HCT116 (cell line): ENCODE results near the gene ARMC12. TPM values are rescaled to one million over a fixed set of nuclear protein-coding genes. Genes with fewer than 3 reads are reported as not detected.

ENCODE experiments used
- ATAC-seq: fragments of 200-7000 bp; cut with Tn5 transposase; 2 replicates; pipeline ENCODE4 v1.9.1; 2020; ENCODE audit warnings: mild to moderate bottlenecking, moderate library complexity
- BruUV-seq: library from RNA; stranded (reverse); fragments of 400-500 nt; replicated peaks from 2 replicates; lab custom pipeline; 2021; lab: Mats Ljungman, UMichigan
- CTCF ChIA-PET: fragments of 300-600 bp; sonication (Branson Sonifier 250); formaldehyde crosslinking; loops from one replicate; lab custom pipeline; 2021; ENCODE audit warnings: antibody characterized with exemption; lab: Charles Lee
- POLR2A ChIA-PET: fragments of 300-600, 350-600 bp; sonication (Branson Sonifier 250); formaldehyde crosslinking; loops from one replicate; lab custom pipeline; 2021; ENCODE audit warnings: antibody characterized with exemption; lab: Charles Lee
- RAD21 ChIA-PET, 2 experiments: fragments of 300-600 bp; sonication (Branson Sonifier 250); formaldehyde crosslinking; loops; one replicate each; lab custom pipeline; 2023; ENCODE audit warnings: low total read pairs in 2 of 2; ENCODE audit not compliant: uncharacterized antibody in 2 of 2, unreplicated experiment in 2 of 2, low non-redundant PET in 1 of 2; lab: Charles Lee
- DNase-seq: peaks from one replicate; pipeline ENCODE4 v3.0.0-alpha.2; 2010; ENCODE audit warnings: low read depth, low spot score
- H2AFZ ChIP-seq: fragments of 200-600 bp; shearing (Covaris generic), sonication (generic); 2 replicates; pipeline ENCODE4 v1.6.1; 2017; ENCODE audit warnings: low read depth, mixed run types, mixed read lengths, antibody characterized with exemption, low read length; ENCODE audit not compliant: poor library complexity, severe bottlenecking
- H3K27ac ChIP-seq: 2 replicates; pipeline ENCODE4 v1.5.1; 2012; ENCODE audit warnings: low read depth, low read length
- H3K27me3 ChIP-seq: fragments of 200-600 bp; sonication (generic); 2 replicates; pipeline ENCODE4 v1.6.1; 2016; ENCODE audit warnings: mixed run types, low read length, mixed read lengths; ENCODE audit not compliant: insufficient read depth
- H3K36me3 ChIP-seq, 2 experiments: fragments of 200-500 bp in 1 of 2; fragments of 200-600 bp in 1 of 2; sonication (Bioruptor generic) in 1 of 2; sonication (generic) in 1 of 2; 2 replicates each; pipeline versions ENCODE4 v1.5.1 to v1.6.1; 2014 to 2016; ENCODE audit warnings: low read length in 2 of 2, inconsistent platforms in 1 of 2, mixed read lengths in 1 of 2, mixed run types in 1 of 2; ENCODE audit not compliant: insufficient read depth in 2 of 2, control insufficient read depth in 1 of 2
- H3K4me1 ChIP-seq, 2 experiments: fragments of 200-600 bp in 1 of 2; sonication (generic) in 1 of 2; 2 replicates each; pipeline versions ENCODE4 v1.5.1 to v1.6.1; 2012 to 2017; ENCODE audit warnings: low read length in 2 of 2, inconsistent platforms in 1 of 2, mild to moderate bottlenecking in 1 of 2, mixed read lengths in 1 of 2, mixed run types in 1 of 2, moderate library complexity in 1 of 2; ENCODE audit not compliant: insufficient read depth in 2 of 2, control insufficient read depth in 1 of 2
- H3K4me2 ChIP-seq: fragments of 200-600 bp; sonication (generic); 2 replicates; pipeline ENCODE4 v1.6.1; 2017; ENCODE audit warnings: mixed run types, low read length, mixed read lengths
- H3K4me3 ChIP-seq, 2 experiments: fragments of 200-600 bp in 1 of 2; sonication (generic) in 1 of 2; replicated peaks in 1 of 2; 2 replicates each; pipeline ENCODE4 v1.5.1; 2011 to 2016; ENCODE audit warnings: low read length in 2 of 2, control low read depth in 1 of 2, low read depth in 1 of 2, mild to moderate bottlenecking in 1 of 2, mixed read lengths in 1 of 2, mixed run types in 1 of 2
- H3K79me2 ChIP-seq: fragments of 200-600 bp; sonication (generic); 2 replicates; pipeline ENCODE4 v1.6.1; 2017; ENCODE audit warnings: mild to moderate bottlenecking, mixed run types, low read length, moderate library complexity, mixed read lengths; ENCODE audit not compliant: insufficient read depth
- H3K9ac ChIP-seq: fragments of 200-600 bp; sonication (generic); 2 replicates; pipeline ENCODE4 v1.6.1; 2016; ENCODE audit warnings: low read length, mixed read lengths
- H3K9me2 ChIP-seq: fragments of 200-600 bp; sonication (generic), shearing (Covaris generic); 2 replicates; pipeline ENCODE4 v1.6.1; 2017; ENCODE audit warnings: mixed run types, mild to moderate bottlenecking, moderate library complexity; ENCODE audit not compliant: insufficient read depth
- H3K9me3 ChIP-seq, 2 experiments: fragments of 200-500 bp in 1 of 2; fragments of 200-600 bp in 1 of 2; sonication (Bioruptor generic) in 1 of 2; sonication (generic) in 1 of 2; 2 replicates each; pipeline ENCODE4 v1.6.1; 2014 to 2017; ENCODE audit warnings: low read length in 2 of 2, mixed read lengths in 2 of 2, inconsistent platforms in 1 of 2, low read depth in 1 of 2, mild to moderate bottlenecking in 1 of 2, mixed run types in 1 of 2, moderate library complexity in 1 of 2; ENCODE audit not compliant: control insufficient read depth in 1 of 2, insufficient read depth in 1 of 2
- H4K20me1 ChIP-seq: fragments of 200-600 bp; sonication (generic), shearing (Covaris generic); 2 replicates; pipeline ENCODE4 v1.6.1; 2017; ENCODE audit warnings: mixed run types, mild to moderate bottlenecking, moderate library complexity; ENCODE audit not compliant: insufficient read depth
- CBX3 ChIP-seq: IDR thresholded peaks from 2 replicates; pipeline ENCODE4 v1.6.1; 2012; ENCODE audit warnings: low read depth
- CEBPB ChIP-seq: IDR thresholded peaks from 2 replicates; pipeline ENCODE4 v1.6.1; 2012; ENCODE audit warnings: low read depth
- CTCF ChIP-seq, 3 experiments: fragments of 200-600 bp in 1 of 3; sonication (generic) in 1 of 3; IDR thresholded peaks in 2 of 3; conservative IDR thresholded peaks in 1 of 3; 2 replicates each; pipeline ENCODE4 v1.5.1; 2012 to 2017; ENCODE audit warnings: low read depth in 2 of 3, low read length in 2 of 3, antibody characterized with exemption in 1 of 3, borderline replicate concordance in 1 of 3, control low read depth in 1 of 3, mild to moderate bottlenecking in 1 of 3, mixed read lengths in 1 of 3, mixed run types in 1 of 3, moderate library complexity in 1 of 3; ENCODE audit not compliant: insufficient read depth in 1 of 3
- EGR1 ChIP-seq: IDR thresholded peaks from 2 replicates; pipeline ENCODE4 v1.6.1; 2012; ENCODE audit warnings: low read depth
- ELF1 ChIP-seq: IDR thresholded peaks from 2 replicates; pipeline ENCODE4 v1.6.1; 2012; ENCODE audit warnings: low read depth, borderline replicate concordance
- FOSL1 ChIP-seq: IDR thresholded peaks from 2 replicates; pipeline ENCODE4 v1.6.1; 2012; ENCODE audit warnings: low read depth
- MAX ChIP-seq: IDR thresholded peaks from 2 replicates; pipeline ENCODE4 v1.6.1; 2012
- POLR2A ChIP-seq: IDR thresholded peaks from 2 replicates; pipeline ENCODE4 v1.7.0; 2011; ENCODE audit warnings: borderline replicate concordance; ENCODE audit not compliant: insufficient read depth, insufficient read length; ENCODE audit errors: extremely low read depth
- POLR2AphosphoS5 ChIP-seq: IDR thresholded peaks from 2 replicates; pipeline ENCODE4 v1.6.1; 2011; ENCODE audit warnings: mild to moderate bottlenecking, low read depth, low read length, moderate library complexity
- SIN3A ChIP-seq: IDR thresholded peaks from 2 replicates; pipeline ENCODE4 v1.6.1; 2012; ENCODE audit warnings: low read depth
- SP1 ChIP-seq: IDR thresholded peaks from 2 replicates; pipeline ENCODE4 v1.6.1; 2012; ENCODE audit warnings: low read depth
- YY1 ChIP-seq: IDR thresholded peaks from 2 replicates; pipeline ENCODE4 v1.6.1; 2011; ENCODE audit warnings: low read length, low read depth, moderate library complexity, mild to moderate bottlenecking; ENCODE audit not compliant: insufficient replicate concordance; ENCODE audit errors: extremely low read depth
- ZBTB33 ChIP-seq: IDR thresholded peaks from 2 replicates; pipeline ENCODE4 v1.6.1; 2011; ENCODE audit warnings: mild to moderate bottlenecking, low read length, moderate library complexity; ENCODE audit not compliant: insufficient replicate concordance; ENCODE audit errors: extremely low read depth
- ZFX ChIP-seq: fragments of 450-650 bp; IDR thresholded peaks from 2 replicates; pipeline ENCODE4 v1.6.1; 2017
- intact Hi-C: fragments of 100-400 bp; cut with micrococcal nuclease; formaldehyde crosslinking; loops from 2 replicates; pipeline ENCODE4 v1.10.0; 2022
- total RNA-seq: library from RNA; stranded (reverse); gene quantifications from one replicate; pipeline ENCODE4 v1.2.1, GENCODE V29; 2021; ENCODE audit not compliant: unreplicated experiment
- TF ChIP-seq, protein P1 (sequence below): IDR thresholded peaks from 2 replicates; pipeline ENCODE4 v1.6.1; 2012

Gene ARMC12
- total RNA-seq, 1 experiment from 2014 or later, result 0.79 TPM

DNA sequence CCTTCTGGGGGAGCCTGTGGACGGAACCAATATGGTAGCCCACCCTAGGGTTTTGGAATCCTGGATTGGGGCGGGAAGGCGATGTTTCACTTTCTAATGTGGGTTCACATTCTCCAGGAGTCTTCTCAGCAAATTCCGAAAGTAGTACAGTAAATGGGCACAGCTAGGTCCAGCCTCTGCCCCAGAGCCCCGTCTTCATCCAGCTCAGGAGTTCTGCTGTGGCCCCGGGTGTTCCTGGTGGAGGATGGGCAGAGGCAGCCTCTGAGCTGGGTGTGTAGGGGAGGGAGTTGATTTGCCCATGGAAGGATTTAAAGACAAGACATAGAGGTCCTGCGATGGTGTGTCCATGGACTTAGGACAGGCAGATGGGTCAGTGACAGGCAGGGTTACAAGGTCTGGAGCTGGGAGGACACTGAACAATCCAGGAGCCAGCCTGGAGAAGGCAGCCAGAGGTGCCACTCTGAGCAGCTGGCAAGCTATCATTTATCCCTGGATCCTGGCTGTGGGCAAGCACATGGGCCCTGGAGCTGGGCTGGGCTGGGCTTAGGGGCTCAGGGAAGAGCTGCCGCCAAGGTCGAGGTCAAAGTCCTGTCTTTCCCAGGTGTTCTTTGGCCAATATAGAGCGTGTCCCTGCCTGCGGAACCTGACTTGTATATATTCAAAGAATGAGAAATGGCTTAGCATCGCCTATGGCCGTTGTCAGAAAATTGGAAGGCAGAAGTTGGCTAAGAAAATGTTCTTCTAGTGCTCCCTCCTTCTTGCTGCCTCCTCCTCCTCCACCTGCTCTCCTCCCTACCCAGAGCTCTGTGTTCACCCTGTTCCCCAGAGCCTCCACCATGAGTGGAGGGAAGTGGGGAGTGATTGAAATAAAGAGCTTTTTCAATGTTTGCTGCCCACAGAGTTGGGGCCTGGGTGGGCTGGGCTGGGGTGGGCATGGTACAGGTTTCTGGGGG lies 50.7 kb downstream of the ARMC12 start:
- H2AFZ ChIP-seq, result no peak overlapping the region
- H3K9ac ChIP-seq, result no peak overlapping the region
- intact Hi-C loops, result no loop called here
- H3K4me1 ChIP-seq, result peaks cover 0 to 1% of the 10 kb centered on the region in 2 experiments; a peak in 3 of 4 replicates
- H3K27ac ChIP-seq, result no peak overlapping the region
- RAD21 ChIA-PET, result no interaction called here
- no peaks in the 10 kb centered on the region for H3K79me2 ChIP-seq
- no peak overlapping the region for H3K4me2 ChIP-seq
- no TSS peak for BruUV-seq
- POLR2A ChIA-PET, result interaction anchor here (0.5 kb wide), 1 partner anchor 193 kb away, joined by 3 read pairs; no protein-coding TSS in a partner anchor
- H4K20me1 ChIP-seq, result no peaks in the 10 kb centered on the region
- H3K9me3 ChIP-seq, result no peaks in the 10 kb centered on the region
- no peaks in the 10 kb centered on the region for H3K36me3 ChIP-seq
- TF ChIP-seq MAX (no peak), CBX3 (no peak), YY1 (no peak)
- TF ChIP-seq, all 23 proteins: peak for 0
- ATAC-seq (no peak), DNase-seq (no peak)
- Histone ChIP-seq H3K9me2 (no peaks in the 10 kb centered on the region), H3K27me3 (peaks cover 21% of the 10 kb centered on the region; the same call in 1 of the 2 replicates), H3K4me3 (no peak overlapping the region)
- CTCF ChIA-PET, result interaction anchor here (1.1 kb wide), 1 partner anchor 30 kb away, joined by 3 read pairs; no protein-coding TSS in a partner anchor

DNA sequence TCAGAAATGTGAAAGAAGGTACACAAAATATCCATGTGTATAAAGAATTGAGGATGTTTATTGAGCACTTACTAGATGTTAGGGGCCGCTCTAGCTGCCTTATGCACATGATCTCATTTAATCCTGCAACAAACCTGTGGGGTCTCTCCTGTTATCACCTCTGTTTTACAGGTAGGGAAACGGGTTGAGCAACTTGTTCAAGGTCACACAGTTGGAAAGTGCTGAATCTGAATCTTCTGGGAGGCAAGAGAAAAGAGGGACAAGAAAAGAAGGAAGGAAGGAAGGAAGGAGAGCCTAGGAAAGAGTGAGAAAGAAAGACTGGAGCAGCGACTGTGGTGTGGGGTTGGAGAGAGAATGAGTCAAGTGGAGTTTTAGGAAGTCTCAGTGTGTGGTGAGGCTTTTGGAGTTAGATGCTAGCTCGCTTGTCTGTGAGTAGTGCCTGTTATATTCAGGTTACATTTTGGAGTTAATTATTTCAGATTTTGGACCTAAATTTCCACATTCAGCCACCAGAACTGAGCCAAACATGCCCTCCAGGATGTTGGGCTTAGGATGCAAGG lies 51.7 kb downstream of the ARMC12 start:
- H3K36me3 ChIP-seq, result no peaks in the 10 kb centered on the region
- no peak overlapping the region for H2AFZ ChIP-seq
- no peaks in the 10 kb centered on the region for H4K20me1 ChIP-seq
- DNase-seq, result no peak
- H3K4me2 ChIP-seq, result no peak overlapping the region
- CTCF ChIA-PET, result no interaction called here
- no peaks in the 10 kb centered on the region for H3K9me2 ChIP-seq
- no peak overlapping the region for H3K27ac ChIP-seq
- peaks cover 22% of the 10 kb centered on the region; the same call in 1 of the 2 replicates for H3K27me3 ChIP-seq
- no peaks in the 10 kb centered on the region for H3K4me1 ChIP-seq
- H3K9me3 ChIP-seq, result no peaks in the 10 kb centered on the region
- no peaks in the 10 kb centered on the region for H3K79me2 ChIP-seq
- no TSS peak for BruUV-seq
- RAD21 ChIA-PET, result no interaction called here
- POLR2A ChIA-PET, result no interaction called here
- no peak overlapping the region for H3K4me3 ChIP-seq
- H3K9ac ChIP-seq, result no peak overlapping the region
- no peak for ATAC-seq
- intact Hi-C loops, result no loop called here
- TF ChIP-seq, protein P1, sequence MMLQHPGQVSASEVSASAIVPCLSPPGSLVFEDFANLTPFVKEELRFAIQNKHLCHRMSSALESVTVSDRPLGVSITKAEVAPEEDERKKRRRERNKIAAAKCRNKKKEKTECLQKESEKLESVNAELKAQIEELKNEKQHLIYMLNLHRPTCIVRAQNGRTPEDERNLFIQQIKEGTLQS, result no peak
- no peak for TF ChIP-seq ZFX
- TF ChIP-seq SP1, result no peak
- TF ChIP-seq ZBTB33, result no peak
- TF ChIP-seq FOSL1, result no peak
- TF ChIP-seq CTCF (IDR thresholded peaks at IDR 0.05 in 2 of 3, conservative IDR thresholded peaks at IDR 0.05 in 1 of 3; ENCODE audit: borderline replicate concordance in 1 of 3, insufficient read depth in 1 of 3, low read depth in 2 of 3, low read length in 2 of 3), result no peak
- no peak for TF ChIP-seq EGR1
- TF ChIP-seq CEBPB, result no peak
- TF ChIP-seq POLR2A, result no peak
- TF ChIP-seq ELF1, result no peak
- no peak for TF ChIP-seq POLR2AphosphoS5
- TF ChIP-seq SIN3A, result no peak
